WTC11 (cell line): Measurements from ENCODE around the gene LRRC18. TPM values are rescaled to one million over a fixed set of nuclear protein-coding genes. Genes with fewer than 3 reads are reported as not detected.

Experiments
- ATAC-seq: fragments of 200-7000 bp; cut with Tn5 transposase; 2 replicates; pipeline ENCODE4 v1.10.0; 2021; ENCODE audit warnings: mild to moderate bottlenecking, moderate library complexity
- CTCF ChIA-PET: fragments of 300-600 bp; sonication (Branson Sonifier 250); formaldehyde crosslinking; loops from one replicate; lab custom pipeline; 2021; ENCODE audit warnings: antibody characterized with exemption; lab: Charles Lee
- POLR2A ChIA-PET: fragments of 350-600 bp; sonication (Branson Sonifier 250); formaldehyde crosslinking; loops from one replicate; lab custom pipeline; 2021; ENCODE audit warnings: antibody characterized with exemption; lab: Charles Lee
- DNase-seq: peaks from one replicate; pipeline ENCODE4 v3.0.0; 2021; ENCODE audit warnings: low spot score
- H3K27ac Mint-ChIP-seq: 2 replicates; pipeline ENCODE4 v1.8.0; 2021; ENCODE audit warnings: mixed read lengths
- H3K27me3 Mint-ChIP-seq: 2 replicates; pipeline ENCODE4 v1.8.0; 2021; ENCODE audit warnings: low read depth, mild to moderate bottlenecking, moderate library complexity, mixed read lengths
- H3K36me3 Mint-ChIP-seq: 2 replicates; pipeline ENCODE4 v1.8.0; 2021; ENCODE audit warnings: mixed read lengths
- H3K4me1 Mint-ChIP-seq: 2 replicates; pipeline ENCODE4 v1.8.0; 2022; ENCODE audit warnings: mixed read lengths
- H3K4me3 Mint-ChIP-seq: 2 replicates; pipeline ENCODE4 v1.8.0; 2021; ENCODE audit warnings: mild to moderate bottlenecking, moderate library complexity, mixed read lengths
- H3K9me3 Mint-ChIP-seq: 2 replicates; pipeline ENCODE4 v1.8.0; 2021; ENCODE audit warnings: mixed read lengths
- CBFB ChIP-seq: sonication (generic); formaldehyde crosslinking; IDR thresholded peaks from 2 replicates; pipeline ENCODE4 v1.8.1; 2022; ENCODE audit warnings: mild to moderate bottlenecking, low read depth, missing genetic modification reagents
- ETV6 ChIP-seq: sonication (generic); formaldehyde crosslinking; IDR thresholded peaks from 2 replicates; pipeline ENCODE4 v1.8.1; 2022; ENCODE audit warnings: mild to moderate bottlenecking, missing genetic modification reagents
- FOXJ3 ChIP-seq: sonication (generic); formaldehyde crosslinking; IDR thresholded peaks from 2 replicates; pipeline ENCODE4 v1.9.0; 2021; ENCODE audit warnings: missing genetic modification reagents, mild to moderate bottlenecking, borderline replicate concordance
- GRHL2 ChIP-seq: fragments of 250-450 bp; sonication (Bioruptor Pico); IDR thresholded peaks from 2 replicates; pipeline ENCODE4 v1.8.0; 2022; ENCODE audit warnings: mild to moderate bottlenecking, moderate library complexity; ENCODE audit not compliant: insufficient replicate concordance, severe bottlenecking
- NFATC4 ChIP-seq: fragments of 250-450 bp; sonication (Bioruptor Pico); IDR thresholded peaks from 2 replicates; pipeline ENCODE4 v1.9.0; 2021; ENCODE audit warnings: mild to moderate bottlenecking
- NFE2L1 ChIP-seq: sonication (generic); formaldehyde crosslinking; IDR thresholded peaks from 2 replicates; pipeline ENCODE4 v1.8.1; 2023; ENCODE audit warnings: missing genetic modification reagents
- OVOL2 ChIP-seq: fragments of 250-450 bp; sonication (Bioruptor Pico); IDR thresholded peaks from 2 replicates; pipeline ENCODE4 v1.9.0; 2021; ENCODE audit warnings: mild to moderate bottlenecking, borderline replicate concordance
- SMAD4 ChIP-seq: sonication (generic); formaldehyde crosslinking; IDR thresholded peaks from 2 replicates; pipeline ENCODE4 v1.8.0; 2022; ENCODE audit warnings: mild to moderate bottlenecking, missing genetic modification reagents
- SP1 ChIP-seq: sonication (generic); formaldehyde crosslinking; conservative IDR thresholded peaks from 2 replicates; pipeline ENCODE4 v1.8.1; 2022; ENCODE audit warnings: missing genetic modification reagents
- ZNF138 ChIP-seq: sonication (generic); formaldehyde crosslinking; conservative IDR thresholded peaks from 2 replicates; pipeline ENCODE4 v1.8.1; 2022; ENCODE audit warnings: mild to moderate bottlenecking, moderate library complexity, missing genetic modification reagents
- total RNA-seq: library from RNA; stranded (reverse); gene quantifications from 3 replicates; pipeline ENCODE4 v1.2.3, GENCODE V29; 2021
- TF ChIP-seq, protein P1 (sequence below): sonication (generic); formaldehyde crosslinking; IDR thresholded peaks from 2 replicates; pipeline ENCODE4 v1.8.1; 2022; ENCODE audit warnings: mild to moderate bottlenecking, missing genetic modification reagents, moderate library complexity, borderline replicate concordance
- TF ChIP-seq, protein P2 (sequence below): sonication (generic); formaldehyde crosslinking; IDR thresholded peaks from 2 replicates; pipeline ENCODE4 v1.8.1; 2023; ENCODE audit warnings: mild to moderate bottlenecking, missing genetic modification reagents, borderline replicate concordance
- TF ChIP-seq, protein P3 (sequence below): sonication (generic); formaldehyde crosslinking; IDR thresholded peaks from 2 replicates; pipeline ENCODE4 v1.8.1; 2023; ENCODE audit warnings: mild to moderate bottlenecking, missing genetic modification reagents
- TF ChIP-seq, protein P4 (sequence below): sonication (generic); formaldehyde crosslinking; IDR thresholded peaks from 2 replicates; pipeline ENCODE4 v1.8.1; 2022; ENCODE audit warnings: missing genetic modification reagents, borderline replicate concordance
- TF ChIP-seq, protein P5 (sequence below): sonication (generic); formaldehyde crosslinking; IDR thresholded peaks from 2 replicates; pipeline ENCODE4 v1.8.0; 2022; ENCODE audit warnings: mild to moderate bottlenecking, missing genetic modification reagents
- TF ChIP-seq, protein P6 (sequence below): sonication (generic); formaldehyde crosslinking; IDR thresholded peaks from 2 replicates; pipeline ENCODE4 v1.8.0; 2023; ENCODE audit warnings: missing genetic modification reagents
- TF ChIP-seq, protein P7 (sequence below): fragments of 200-600 bp; IDR thresholded peaks from 2 replicates; pipeline ENCODE4 v1.8.0; 2022; ENCODE audit warnings: antibody characterized with exemption

LRRC18 gene
- total RNA-seq, 1 experiment from 2014 or later: not detected

DNA sequence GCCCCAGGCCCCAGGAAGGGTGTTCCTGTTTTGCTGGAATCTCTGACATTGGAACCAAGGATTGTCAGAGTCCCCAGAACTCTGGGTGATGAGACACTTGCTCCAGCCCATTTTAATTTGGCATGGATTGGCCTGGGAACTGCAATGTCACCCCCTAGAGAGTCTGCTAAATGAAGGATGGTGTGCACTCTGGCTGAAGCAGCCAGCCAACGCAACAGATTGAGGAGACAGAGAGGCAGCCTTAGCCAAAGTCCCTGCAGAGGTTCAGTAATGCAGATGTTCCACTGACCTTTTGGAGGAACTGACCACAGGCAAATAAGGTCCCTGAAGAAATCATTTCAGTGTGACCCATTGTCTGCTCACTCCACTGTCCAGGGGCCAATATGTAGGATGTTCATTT, 13.4 kb downstream of the LRRC18 start:
- Mint-ChIP-seq H3K4me1 (peaks cover 7% of the 10 kb centered on the region), H3K27ac (no peak overlapping the region), H3K36me3 (no peaks in the 10 kb centered on the region), H3K4me3 (no peak overlapping the region)
- no peak for ATAC-seq
- CTCF ChIA-PET: no interaction called here
- TF ChIP-seq, protein P1, sequence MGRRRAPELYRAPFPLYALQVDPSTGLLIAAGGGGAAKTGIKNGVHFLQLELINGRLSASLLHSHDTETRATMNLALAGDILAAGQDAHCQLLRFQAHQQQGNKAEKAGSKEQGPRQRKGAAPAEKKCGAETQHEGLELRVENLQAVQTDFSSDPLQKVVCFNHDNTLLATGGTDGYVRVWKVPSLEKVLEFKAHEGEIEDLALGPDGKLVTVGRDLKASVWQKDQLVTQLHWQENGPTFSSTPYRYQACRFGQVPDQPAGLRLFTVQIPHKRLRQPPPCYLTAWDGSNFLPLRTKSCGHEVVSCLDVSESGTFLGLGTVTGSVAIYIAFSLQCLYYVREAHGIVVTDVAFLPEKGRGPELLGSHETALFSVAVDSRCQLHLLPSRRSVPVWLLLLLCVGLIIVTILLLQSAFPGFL (CRISPR knock-in tag): no peak
- TF ChIP-seq ETV6 (no peak), OVOL2 (CRISPR knock-in tag) (no peak), FOXJ3 (no peak), SP1 (CRISPR knock-in tag) (no peak), ZNF138 (CRISPR knock-in tag) (no peak), NFE2L1 (no peak), NFATC4 (CRISPR knock-in tag) (no peak), SMAD4 (CRISPR knock-in tag) (no peak), CBFB (CRISPR knock-in tag) (no peak), GRHL2 (CRISPR knock-in tag) (no peak)
- TF ChIP-seq, protein P2, sequence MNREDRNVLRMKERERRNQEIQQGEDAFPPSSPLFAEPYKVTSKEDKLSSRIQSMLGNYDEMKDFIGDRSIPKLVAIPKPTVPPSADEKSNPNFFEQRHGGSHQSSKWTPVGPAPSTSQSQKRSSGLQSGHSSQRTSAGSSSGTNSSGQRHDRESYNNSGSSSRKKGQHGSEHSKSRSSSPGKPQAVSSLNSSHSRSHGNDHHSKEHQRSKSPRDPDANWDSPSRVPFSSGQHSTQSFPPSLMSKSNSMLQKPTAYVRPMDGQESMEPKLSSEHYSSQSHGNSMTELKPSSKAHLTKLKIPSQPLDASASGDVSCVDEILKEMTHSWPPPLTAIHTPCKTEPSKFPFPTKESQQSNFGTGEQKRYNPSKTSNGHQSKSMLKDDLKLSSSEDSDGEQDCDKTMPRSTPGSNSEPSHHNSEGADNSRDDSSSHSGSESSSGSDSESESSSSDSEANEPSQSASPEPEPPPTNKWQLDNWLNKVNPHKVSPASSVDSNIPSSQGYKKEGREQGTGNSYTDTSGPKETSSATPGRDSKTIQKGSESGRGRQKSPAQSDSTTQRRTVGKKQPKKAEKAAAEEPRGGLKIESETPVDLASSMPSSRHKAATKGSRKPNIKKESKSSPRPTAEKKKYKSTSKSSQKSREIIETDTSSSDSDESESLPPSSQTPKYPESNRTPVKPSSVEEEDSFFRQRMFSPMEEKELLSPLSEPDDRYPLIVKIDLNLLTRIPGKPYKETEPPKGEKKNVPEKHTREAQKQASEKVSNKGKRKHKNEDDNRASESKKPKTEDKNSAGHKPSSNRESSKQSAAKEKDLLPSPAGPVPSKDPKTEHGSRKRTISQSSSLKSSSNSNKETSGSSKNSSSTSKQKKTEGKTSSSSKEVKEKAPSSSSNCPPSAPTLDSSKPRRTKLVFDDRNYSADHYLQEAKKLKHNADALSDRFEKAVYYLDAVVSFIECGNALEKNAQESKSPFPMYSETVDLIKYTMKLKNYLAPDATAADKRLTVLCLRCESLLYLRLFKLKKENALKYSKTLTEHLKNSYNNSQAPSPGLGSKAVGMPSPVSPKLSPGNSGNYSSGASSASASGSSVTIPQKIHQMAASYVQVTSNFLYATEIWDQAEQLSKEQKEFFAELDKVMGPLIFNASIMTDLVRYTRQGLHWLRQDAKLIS (CRISPR knock-in tag): no peak
- TF ChIP-seq, protein P3, sequence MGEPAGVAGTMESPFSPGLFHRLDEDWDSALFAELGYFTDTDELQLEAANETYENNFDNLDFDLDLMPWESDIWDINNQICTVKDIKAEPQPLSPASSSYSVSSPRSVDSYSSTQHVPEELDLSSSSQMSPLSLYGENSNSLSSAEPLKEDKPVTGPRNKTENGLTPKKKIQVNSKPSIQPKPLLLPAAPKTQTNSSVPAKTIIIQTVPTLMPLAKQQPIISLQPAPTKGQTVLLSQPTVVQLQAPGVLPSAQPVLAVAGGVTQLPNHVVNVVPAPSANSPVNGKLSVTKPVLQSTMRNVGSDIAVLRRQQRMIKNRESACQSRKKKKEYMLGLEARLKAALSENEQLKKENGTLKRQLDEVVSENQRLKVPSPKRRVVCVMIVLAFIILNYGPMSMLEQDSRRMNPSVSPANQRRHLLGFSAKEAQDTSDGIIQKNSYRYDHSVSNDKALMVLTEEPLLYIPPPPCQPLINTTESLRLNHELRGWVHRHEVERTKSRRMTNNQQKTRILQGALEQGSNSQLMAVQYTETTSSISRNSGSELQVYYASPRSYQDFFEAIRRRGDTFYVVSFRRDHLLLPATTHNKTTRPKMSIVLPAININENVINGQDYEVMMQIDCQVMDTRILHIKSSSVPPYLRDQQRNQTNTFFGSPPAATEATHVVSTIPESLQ (CRISPR knock-in tag): no peak
- TF ChIP-seq, protein P4, sequence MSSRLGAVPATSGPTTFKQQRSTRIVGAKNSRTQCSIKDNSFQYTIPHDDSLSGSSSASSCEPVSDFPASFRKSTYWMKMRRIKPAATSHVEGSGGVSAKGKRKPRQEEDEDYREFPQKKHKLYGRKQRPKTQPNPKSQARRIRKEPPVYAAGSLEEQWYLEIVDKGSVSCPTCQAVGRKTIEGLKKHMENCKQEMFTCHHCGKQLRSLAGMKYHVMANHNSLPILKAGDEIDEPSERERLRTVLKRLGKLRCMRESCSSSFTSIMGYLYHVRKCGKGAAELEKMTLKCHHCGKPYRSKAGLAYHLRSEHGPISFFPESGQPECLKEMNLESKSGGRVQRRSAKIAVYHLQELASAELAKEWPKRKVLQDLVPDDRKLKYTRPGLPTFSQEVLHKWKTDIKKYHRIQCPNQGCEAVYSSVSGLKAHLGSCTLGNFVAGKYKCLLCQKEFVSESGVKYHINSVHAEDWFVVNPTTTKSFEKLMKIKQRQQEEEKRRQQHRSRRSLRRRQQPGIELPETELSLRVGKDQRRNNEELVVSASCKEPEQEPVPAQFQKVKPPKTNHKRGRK: no peak
- TF ChIP-seq, protein P5, sequence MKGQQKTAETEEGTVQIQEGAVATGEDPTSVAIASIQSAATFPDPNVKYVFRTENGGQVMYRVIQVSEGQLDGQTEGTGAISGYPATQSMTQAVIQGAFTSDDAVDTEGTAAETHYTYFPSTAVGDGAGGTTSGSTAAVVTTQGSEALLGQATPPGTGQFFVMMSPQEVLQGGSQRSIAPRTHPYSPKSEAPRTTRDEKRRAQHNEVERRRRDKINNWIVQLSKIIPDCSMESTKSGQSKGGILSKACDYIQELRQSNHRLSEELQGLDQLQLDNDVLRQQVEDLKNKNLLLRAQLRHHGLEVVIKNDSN: no peak
- TF ChIP-seq, protein P6, sequence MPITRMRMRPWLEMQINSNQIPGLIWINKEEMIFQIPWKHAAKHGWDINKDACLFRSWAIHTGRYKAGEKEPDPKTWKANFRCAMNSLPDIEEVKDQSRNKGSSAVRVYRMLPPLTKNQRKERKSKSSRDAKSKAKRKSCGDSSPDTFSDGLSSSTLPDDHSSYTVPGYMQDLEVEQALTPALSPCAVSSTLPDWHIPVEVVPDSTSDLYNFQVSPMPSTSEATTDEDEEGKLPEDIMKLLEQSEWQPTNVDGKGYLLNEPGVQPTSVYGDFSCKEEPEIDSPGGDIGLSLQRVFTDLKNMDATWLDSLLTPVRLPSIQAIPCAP: no peak
- TF ChIP-seq, protein P7, sequence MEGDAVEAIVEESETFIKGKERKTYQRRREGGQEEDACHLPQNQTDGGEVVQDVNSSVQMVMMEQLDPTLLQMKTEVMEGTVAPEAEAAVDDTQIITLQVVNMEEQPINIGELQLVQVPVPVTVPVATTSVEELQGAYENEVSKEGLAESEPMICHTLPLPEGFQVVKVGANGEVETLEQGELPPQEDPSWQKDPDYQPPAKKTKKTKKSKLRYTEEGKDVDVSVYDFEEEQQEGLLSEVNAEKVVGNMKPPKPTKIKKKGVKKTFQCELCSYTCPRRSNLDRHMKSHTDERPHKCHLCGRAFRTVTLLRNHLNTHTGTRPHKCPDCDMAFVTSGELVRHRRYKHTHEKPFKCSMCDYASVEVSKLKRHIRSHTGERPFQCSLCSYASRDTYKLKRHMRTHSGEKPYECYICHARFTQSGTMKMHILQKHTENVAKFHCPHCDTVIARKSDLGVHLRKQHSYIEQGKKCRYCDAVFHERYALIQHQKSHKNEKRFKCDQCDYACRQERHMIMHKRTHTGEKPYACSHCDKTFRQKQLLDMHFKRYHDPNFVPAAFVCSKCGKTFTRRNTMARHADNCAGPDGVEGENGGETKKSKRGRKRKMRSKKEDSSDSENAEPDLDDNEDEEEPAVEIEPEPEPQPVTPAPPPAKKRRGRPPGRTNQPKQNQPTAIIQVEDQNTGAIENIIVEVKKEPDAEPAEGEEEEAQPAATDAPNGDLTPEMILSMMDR: no peak
- TF ChIP-seq, all 79 proteins: peak for 0
- H3K27me3 Mint-ChIP-seq: no peaks in the 10 kb centered on the region
- no peaks in the 10 kb centered on the region for H3K9me3 Mint-ChIP-seq
- no peak for DNase-seq
- POLR2A ChIA-PET: no interaction called here
